NT2/D1 (cell line): ENCODE data around the gene CTNNA2.

Source experiments
- SUZ12 ChIP-seq: IDR thresholded peaks from 2 replicates; pipeline ENCODE4 v1.6.1; 2011; ENCODE audit not compliant: insufficient read length, insufficient read depth; ENCODE audit errors: extremely low read depth
- ZNF274 ChIP-seq: IDR thresholded peaks from 2 replicates; pipeline ENCODE4 v1.6.1; 2011; ENCODE audit warnings: mild to moderate bottlenecking, low read depth, low read length

DNA sequence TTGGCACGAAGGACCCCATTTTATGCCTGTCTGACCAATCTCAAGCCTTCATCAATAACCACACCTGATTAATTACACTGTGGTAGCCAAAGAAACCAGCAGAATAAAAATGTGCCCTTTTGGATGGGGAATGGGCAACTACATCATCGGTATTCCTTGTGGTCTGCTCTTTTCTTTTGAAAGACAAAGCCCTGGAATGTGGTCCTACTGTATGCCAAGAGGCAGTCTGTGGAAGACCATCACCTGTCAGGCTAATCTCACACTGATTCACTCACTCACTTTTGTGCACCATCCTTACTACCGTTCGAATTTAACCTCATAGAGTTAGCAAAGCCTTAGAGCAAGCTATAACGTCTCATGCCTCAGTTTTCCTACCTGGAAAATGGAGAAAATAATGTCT lies 1066.9 kb downstream of the CTNNA2 start:
- TF ChIP-seq ZNF274 (no peak), SUZ12 (no peak)
